Neural progenitor cell (in vitro differentiated cells): ENCODE measurements around the gene OPN3. TPM values are rescaled to one million over a fixed set of nuclear protein-coding genes. Genes with fewer than 3 reads are reported as not detected.

Source experiments
- DNase-seq: peaks from one replicate; pipeline ENCODE4 v3.0.0-alpha.2; 2016; ENCODE audit warnings: low spot score
- H2AFZ ChIP-seq: fragments of 200-600 bp; sonication (generic); replicated peaks from 2 replicates; pipeline ENCODE4 v1.6.1; 2016; ENCODE audit warnings: antibody characterized with exemption
- H3F3A ChIP-seq: fragments of 200-600 bp; sonication (generic); 2 replicates; pipeline ENCODE4 v1.6.1; 2016; ENCODE audit warnings: antibody characterized with exemption, low read depth
- H3K27ac ChIP-seq: fragments of 200-600 bp; sonication (generic); 2 replicates; pipeline ENCODE4 v1.5.1; 2016; ENCODE audit warnings: mild to moderate bottlenecking
- H3K27me3 ChIP-seq: fragments of 200-600 bp; sonication (generic); 2 replicates; pipeline ENCODE4 v1.6.1; 2016; ENCODE audit warnings: mild to moderate bottlenecking, moderate library complexity
- H3K36me3 ChIP-seq: fragments of 200-600 bp; sonication (generic); 2 replicates; pipeline ENCODE4 v1.5.1; 2016
- H3K4me1 ChIP-seq: fragments of 200-600 bp; sonication (generic); 2 replicates; pipeline ENCODE4 v1.6.1; 2016; ENCODE audit warnings: mixed run types
- H3K4me2 ChIP-seq: fragments of 200-600 bp; sonication (generic); 2 replicates; pipeline ENCODE4 v1.6.1; 2016
- H3K4me3 ChIP-seq: fragments of 200-600 bp; sonication (generic); 2 replicates; pipeline ENCODE4 v1.5.1; 2016
- H3K79me2 ChIP-seq: fragments of 200-600 bp; sonication (generic); 2 replicates; pipeline ENCODE4 v1.6.1; 2016; ENCODE audit warnings: low read depth
- H3K9ac ChIP-seq: fragments of 200-600 bp; sonication (generic); 2 replicates; pipeline ENCODE4 v1.6.1; 2016
- H3K9me3 ChIP-seq: fragments of 200-600 bp; sonication (generic); 2 replicates; pipeline ENCODE4 v1.5.1; 2016; ENCODE audit warnings: low read depth
- H4K20me1 ChIP-seq: fragments of 200-600 bp; sonication (generic); 2 replicates; pipeline ENCODE4 v1.6.1; 2016; ENCODE audit warnings: low read depth
- H3K27ac Mint-ChIP-seq: 3 replicates; pipeline ENCODE4 v1.8.0; 2021; ENCODE audit warnings: mixed read lengths
- H3K27me3 Mint-ChIP-seq: 2 replicates; pipeline ENCODE4 v1.8.0; 2022; ENCODE audit warnings: low read depth, mild to moderate bottlenecking, inconsistent platforms, moderate library complexity, mixed read lengths; ENCODE audit not compliant: insufficient read depth
- H3K36me3 Mint-ChIP-seq: 3 replicates; pipeline ENCODE4 v1.8.0; 2021; ENCODE audit warnings: mixed read lengths
- H3K4me1 Mint-ChIP-seq: 3 replicates; pipeline ENCODE4 v1.8.0; 2021; ENCODE audit warnings: mixed read lengths
- H3K4me3 Mint-ChIP-seq: 3 replicates; pipeline ENCODE4 v1.8.0; 2021; ENCODE audit warnings: mild to moderate bottlenecking, moderate library complexity, mixed read lengths
- H3K9me3 Mint-ChIP-seq: 3 replicates; pipeline ENCODE4 v1.8.0; 2020; ENCODE audit warnings: mixed read lengths
- CTCF ChIP-seq: fragments of 200-600 bp; sonication (generic); IDR thresholded peaks from 2 replicates; pipeline ENCODE4 v1.5.1; 2017; ENCODE audit warnings: antibody characterized with exemption, mild to moderate bottlenecking
- EZH2 ChIP-seq: fragments of 200-600 bp; sonication (generic); IDR thresholded peaks from 2 replicates; pipeline ENCODE4 v1.6.1; 2017; ENCODE audit warnings: antibody characterized with exemption, mild to moderate bottlenecking, moderate library complexity
- EZH2phosphoT487 ChIP-seq: fragments of 200-600 bp; sonication (generic); IDR thresholded peaks from 2 replicates; pipeline ENCODE4 v1.6.1; 2017; ENCODE audit warnings: antibody characterized with exemption
- total RNA-seq: library from RNA; depleted of rRNA; stranded (reverse); fragments of >200 nt; gene quantifications from 2 replicates; pipeline ENCODE4 v1.2.3, GENCODE V29; 2015; ENCODE audit warnings: low replicate concordance

The OPN3 gene
- total RNA-seq, 1 donor from 2014 or later = 53.5 TPM

DNA sequence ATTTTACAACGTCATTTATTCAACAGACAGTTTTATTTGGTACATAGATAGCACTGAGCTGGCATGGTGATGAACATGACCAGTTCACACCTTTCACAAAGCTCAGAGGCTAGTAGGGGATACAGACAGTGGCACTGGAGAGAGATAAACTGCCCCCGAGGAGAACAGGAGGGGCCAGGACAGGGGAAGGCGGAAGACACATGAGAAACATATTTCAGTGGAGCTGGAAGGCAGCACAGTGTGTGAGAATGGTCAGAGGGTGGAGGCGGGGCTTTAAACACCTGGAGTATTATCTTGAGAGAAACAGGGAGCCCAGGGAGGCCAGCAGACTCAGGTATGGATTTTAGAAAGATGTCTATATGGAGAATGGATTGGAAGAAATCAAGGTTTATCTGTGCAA is 49.5 kb downstream of the OPN3 start:
- TF ChIP-seq EZH2phosphoT487 = no peak
- no peak for TF ChIP-seq CTCF
- no peak for TF ChIP-seq EZH2
- Histone ChIP-seq H3K4me2 (no peak overlapping the region), H3F3A (no peaks in the 10 kb centered on the region), H3K9me3 (no peaks in the 10 kb centered on the region), H4K20me1 (no peaks in the 10 kb centered on the region), H3K27me3 (no peaks in the 10 kb centered on the region), H3K4me1 (no peaks in the 10 kb centered on the region), H3K36me3 (no peaks in the 10 kb centered on the region), H3K4me3 (no peak overlapping the region), H3K79me2 (no peaks in the 10 kb centered on the region), H3K27ac (no peak overlapping the region), H2AFZ (no peak overlapping the region), H3K9ac (no peak overlapping the region)
- H3K36me3 Mint-ChIP-seq = peaks cover 15% of the 10 kb centered on the region
- H3K27ac Mint-ChIP-seq = no peak overlapping the region
- no peaks in the 10 kb centered on the region for H3K4me1 Mint-ChIP-seq
- no peak for DNase-seq
- no peaks in the 10 kb centered on the region for H3K27me3 Mint-ChIP-seq
- no peaks in the 10 kb centered on the region for H3K9me3 Mint-ChIP-seq
- no peak overlapping the region for H3K4me3 Mint-ChIP-seq

GRCh38 chr1:241589521-241589920 is 50.6 kb downstream of the OPN3 start:
- H3K4me1 Mint-ChIP-seq = no peaks in the 10 kb centered on the region
- H3K9me3 Mint-ChIP-seq = no peaks in the 10 kb centered on the region
- Histone ChIP-seq H3K4me3 (no peak overlapping the region), H3K4me1 (no peaks in the 10 kb centered on the region), H3F3A (no peaks in the 10 kb centered on the region), H3K36me3 (no peaks in the 10 kb centered on the region), H2AFZ (no peak overlapping the region), H3K27me3 (no peaks in the 10 kb centered on the region), H3K27ac (no peak overlapping the region), H3K4me2 (no peak overlapping the region), H3K9ac (no peak overlapping the region), H3K79me2 (no peaks in the 10 kb centered on the region), H3K9me3 (no peaks in the 10 kb centered on the region), H4K20me1 (no peaks in the 10 kb centered on the region)
- no peak overlapping the region for H3K4me3 Mint-ChIP-seq
- H3K27ac Mint-ChIP-seq = no peak overlapping the region
- H3K27me3 Mint-ChIP-seq = no peaks in the 10 kb centered on the region
- no peak for DNase-seq
- TF ChIP-seq EZH2 = no peak
- TF ChIP-seq EZH2phosphoT487 = no peak
- no peak for TF ChIP-seq CTCF
- peaks cover 8% of the 10 kb centered on the region for H3K36me3 Mint-ChIP-seq

GRCh38 chr1:241586905-241587512 is 53.2 kb downstream of the OPN3 start:
- Mint-ChIP-seq H3K27me3 (no peaks in the 10 kb centered on the region), H3K27ac (no peak overlapping the region), H3K4me3 (no peak overlapping the region), H3K4me1 (no peaks in the 10 kb centered on the region), H3K9me3 (no peaks in the 10 kb centered on the region), H3K36me3 (peaks cover 1% of the 10 kb centered on the region)
- Histone ChIP-seq H3K9ac (no peak overlapping the region), H3F3A (no peaks in the 10 kb centered on the region), H3K4me3 (no peak overlapping the region), H3K4me1 (no peaks in the 10 kb centered on the region), H3K79me2 (no peaks in the 10 kb centered on the region), H2AFZ (no peak overlapping the region), H3K27ac (no peak overlapping the region), H3K9me3 (no peaks in the 10 kb centered on the region), H4K20me1 (no peaks in the 10 kb centered on the region), H3K27me3 (no peaks in the 10 kb centered on the region), H3K4me2 (no peak overlapping the region), H3K36me3 (no peaks in the 10 kb centered on the region)
- no peak for DNase-seq
- TF ChIP-seq EZH2phosphoT487 = no peak

- H3K27me3 Mint-ChIP-seq = no peaks in the 10 kb centered on the region
- no peak overlapping the region for H3K4me3 Mint-ChIP-seq
- no peaks in the 10 kb centered on the region for H4K20me1 ChIP-seq
- H3K27ac Mint-ChIP-seq = no peak overlapping the region
- H3K36me3 Mint-ChIP-seq = peaks cover 1% of the 10 kb centered on the region
- no peaks in the 10 kb centered on the region for H3K9me3 Mint-ChIP-seq
- H3K79me2 ChIP-seq = no peaks in the 10 kb centered on the region
- no peak overlapping the region for H3K4me3 ChIP-seq
- H3K4me1 ChIP-seq = no peaks in the 10 kb centered on the region
- no peaks in the 10 kb centered on the region for H3K36me3 ChIP-seq
- no peak for TF ChIP-seq EZH2phosphoT487
- no peak for TF ChIP-seq CTCF
- no peak for TF ChIP-seq EZH2
- H3K4me1 Mint-ChIP-seq = no peaks in the 10 kb centered on the region
- H3K4me2 ChIP-seq = no peak overlapping the region
- H3K27me3 ChIP-seq = no peaks in the 10 kb centered on the region
- H3K9ac ChIP-seq = no peak overlapping the region
- no peak overlapping the region for H2AFZ ChIP-seq
- no peaks in the 10 kb centered on the region for H3K9me3 ChIP-seq
- no peaks in the 10 kb centered on the region for H3F3A ChIP-seq
- no peak overlapping the region for H3K27ac ChIP-seq
- DNase-seq = no peak
These were observed 57.2 kb downstream of the OPN3 start for GRCh38 chr1:241582921-241583321.
